GM21423 (cell line): Measurements from ENCODE around the gene FIBIN.

Experiments used
- ATAC-seq: cut with Tn5 transposase; IDR thresholded peaks from one replicate; pipeline ENCODE4 v1.9.1; 2021; ENCODE audit warnings: mild to moderate bottlenecking, moderate library complexity; ENCODE audit not compliant: unreplicated experiment

Gene FIBIN

GRCh38 chr11:27020751-27021150 is 26.8 kb downstream of the FIBIN start:
- ATAC-seq, result no peak

GRCh38 chr11:27022659-27023251 is 28.8 kb downstream of the FIBIN start:
- no peak for ATAC-seq

GRCh38 chr11:27024865-27025264 is 31.0 kb downstream of the FIBIN start:
- ATAC-seq, result no peak

DNA sequence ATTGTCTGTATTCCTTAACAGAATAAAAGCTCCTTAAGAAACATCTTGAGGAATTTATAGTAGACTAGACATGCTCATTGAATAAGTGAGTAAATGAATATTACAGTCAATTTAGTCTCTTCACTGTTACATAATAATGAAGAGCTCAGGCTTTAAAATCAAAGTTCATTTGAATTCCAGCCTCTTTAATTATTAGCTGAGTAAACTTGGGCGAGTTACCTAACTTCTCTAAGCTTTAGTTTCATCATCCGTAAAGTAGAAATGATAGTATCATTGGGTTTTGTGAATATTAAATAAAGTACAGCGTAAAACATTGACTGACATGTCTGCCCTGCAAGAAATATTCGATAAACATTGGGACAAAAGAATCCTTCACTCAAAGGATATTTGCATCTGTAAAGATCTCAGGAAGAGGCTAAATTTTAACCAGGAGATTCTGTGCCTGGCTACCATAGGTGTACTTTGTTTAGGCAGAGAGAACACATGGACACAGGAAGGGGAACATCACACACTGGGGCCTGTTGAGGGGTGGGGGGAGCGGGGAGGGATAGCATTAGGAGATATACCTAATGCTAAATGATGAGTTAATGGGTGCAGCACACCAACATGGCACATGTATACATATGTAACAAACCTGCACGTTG is 31.5 kb downstream of the FIBIN start:
- ATAC-seq, result no peak

GRCh38 chr11:27025957-27026733 is 32.2 kb downstream of the FIBIN start:
- no peak for ATAC-seq

- no peak for ATAC-seq
Measured at GRCh38 chr11:27028561-27028965, 34.7 kb downstream of the FIBIN start.

GRCh38 chr11:27029966-27030365 is 36.1 kb downstream of the FIBIN start:
- no peak for ATAC-seq

DNA sequence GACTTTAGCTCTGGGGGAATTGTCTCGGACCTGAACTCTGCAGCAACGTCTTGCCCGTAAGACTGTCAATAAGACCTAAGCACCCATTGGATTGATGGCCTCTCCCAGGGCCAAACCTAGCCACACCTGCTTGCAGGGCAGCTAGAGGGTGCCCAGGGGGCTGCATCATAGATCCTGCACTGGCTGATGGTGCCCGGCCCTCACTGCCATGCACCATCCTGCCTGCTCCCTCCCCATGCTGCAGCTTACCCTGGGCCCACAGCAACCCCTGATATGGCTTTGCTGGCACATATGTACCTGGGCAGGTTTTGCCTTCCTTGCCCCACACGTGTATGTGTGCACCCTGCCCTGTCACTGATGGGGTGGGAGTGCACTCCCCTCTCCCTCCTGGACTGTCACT is 37.8 kb downstream of the FIBIN start:
- ATAC-seq, result no peak

DNA sequence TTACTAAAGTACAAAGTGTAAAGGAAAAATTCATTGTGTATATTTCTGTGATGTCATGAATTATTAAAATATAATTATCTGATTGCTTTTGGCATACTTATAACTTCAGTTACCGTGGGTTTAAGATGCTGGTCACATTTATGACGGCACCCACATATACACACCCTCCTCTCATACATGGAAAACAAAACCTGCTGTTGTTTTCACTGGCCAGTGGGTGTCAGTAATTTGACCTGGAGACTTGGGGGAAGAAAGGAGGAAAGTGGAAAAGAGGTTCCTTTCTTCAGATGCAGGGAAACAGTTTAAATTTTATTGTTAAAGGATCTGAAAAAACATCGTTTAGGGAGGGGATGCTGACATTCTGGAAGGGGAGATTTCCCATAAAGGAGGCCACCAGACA is 46.0 kb downstream of the FIBIN start:
- no peak for ATAC-seq

- ATAC-seq, result no peak
Measured at GRCh38 chr11:27040302-27041115, 46.6 kb downstream of the FIBIN start, which contains the start of gene BBOX1. Gene BBOX1 (plus strand): TSS chr11:27040815. CDS start chr11:27055431, 14,616 bp downstream.

DNA sequence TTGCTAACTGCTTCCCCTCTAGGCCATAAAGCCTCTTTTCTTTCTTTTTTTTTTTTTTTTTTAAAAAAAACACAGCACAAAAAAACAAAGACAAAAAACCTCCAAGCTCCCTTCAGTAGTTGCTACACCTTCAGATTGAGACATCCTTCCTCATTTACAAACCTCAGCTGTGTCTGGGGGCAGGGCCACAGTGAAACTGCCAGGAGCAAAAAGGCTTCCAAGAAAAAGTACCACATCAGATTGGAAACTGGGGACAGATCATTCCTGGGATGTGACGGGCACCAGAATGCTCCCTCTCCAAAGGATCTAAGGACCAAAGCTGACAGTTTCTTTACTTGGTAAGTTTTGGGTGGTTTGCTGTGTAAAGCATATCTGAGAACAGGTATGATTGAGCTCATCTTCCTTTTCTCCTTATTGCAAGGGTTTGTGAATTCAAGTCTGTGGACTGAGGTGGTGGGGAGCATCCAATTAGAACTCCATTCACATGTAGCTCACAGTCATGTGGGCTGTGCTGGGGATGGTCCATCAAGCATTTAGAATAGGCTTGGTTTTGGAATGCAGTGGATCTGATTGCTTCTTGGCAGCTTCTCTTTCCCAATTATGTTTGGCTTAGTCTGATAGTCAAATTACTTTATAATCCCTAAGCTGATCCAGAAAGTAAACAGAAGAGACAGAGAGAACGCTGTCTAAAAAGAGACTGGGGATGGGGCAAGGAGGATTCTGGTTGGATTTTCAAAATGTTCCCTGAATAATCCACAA is 47.4 kb downstream of the FIBIN start:
- no peak for ATAC-seq
